ENCODE data around the gene TMED1.
A peak's percentile ranks its signal among the peaks of the same experiment; 100 is the strongest.

- TF ChIP-seq CTCF (conservative IDR thresholded peaks at IDR 0.05; ENCODE audit: low read depth in 2 of 2) (peak in 1 of 2 experiments; percentile 25; a peak in 2 of 4 replicates), EZH2phosphoT487 (IDR thresholded peaks at IDR 0.05; ENCODE audit: unreplicated experiment) (no peak), NANOG (IDR thresholded peaks at IDR 0.05; ENCODE audit: borderline replicate concordance) (no peak), EZH2 (IDR thresholded peaks at IDR 0.05; ENCODE audit: low read depth, unreplicated experiment) (no peak), JUNB (IDR thresholded peaks at IDR 0.05; ENCODE audit: unreplicated experiment) (no peak), CREB1 (CRISPR knock-in tag; IDR thresholded peaks at IDR 0.05; ENCODE audit: low read depth) (no peak), POLR2AphosphoS5 (IDR thresholded peaks at IDR 0.05; ENCODE audit: low read depth) (peak; percentile 88), REST (IDR thresholded peaks at IDR 0.05; ENCODE audit: unreplicated experiment) (no peak), ETS1 (IDR thresholded peaks at IDR 0.05) (no peak), ZNF114 (CRISPR knock-in tag; IDR thresholded peaks at IDR 0.05) (no peak), STAT1 (IDR thresholded peaks at IDR 0.05; ENCODE audit: unreplicated experiment) (no peak)
Measured at GRCh38 chr19:10835754-10836478, at the start of gene TMED1.
